ENCODE results near the gene MTLN. TPM values are rescaled to one million over a fixed set of nuclear protein-coding genes. Genes with fewer than 3 reads are reported as not detected.

Gene MTLN
- total and polyA plus RNA-seq, 12 donors: 129 to 848 (median 177) TPM

DNA sequence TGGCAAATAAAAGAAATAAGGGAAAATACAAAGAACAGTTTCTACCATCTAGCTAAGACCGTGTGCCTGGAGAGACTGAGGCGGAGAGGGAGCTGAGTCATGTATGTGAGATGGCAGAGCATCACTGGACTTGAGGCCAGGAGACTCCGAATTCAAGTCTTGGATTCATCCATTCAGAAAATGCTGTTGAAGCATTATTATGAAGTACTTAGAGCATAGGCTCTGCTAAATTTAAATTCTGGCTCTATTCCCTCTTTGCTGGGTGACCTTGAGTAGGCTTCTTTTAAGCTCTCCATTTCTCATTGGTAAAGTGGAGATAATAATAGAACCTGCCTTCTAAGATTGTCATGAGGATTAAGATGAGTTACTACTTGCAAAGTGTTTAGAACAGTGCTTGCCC, 42.2 kb downstream of the MTLN start:
- no peaks in the 10 kb centered on the region for H3K36me3 ChIP-seq
- ATAC-seq (peak in 6 of 8 donors; percentile 38 to 78 (median 68)), DNase-seq (no peak)
- H3K27ac ChIP-seq: no peak overlapping the region
- H3K4me1 ChIP-seq: peaks cover 0 to 14% (median 0%) of the 10 kb centered on the region in 9 donors
- intact Hi-C loops (cut with DNase I): no loop called here
- H3K4me3 ChIP-seq: no peak overlapping the region
- H3K9me3 ChIP-seq: no peaks in the 10 kb centered on the region
- 85 to 88% methylated on average over 3 of the region's 3 CpGs for WGBS, 2 donors
- TF ChIP-seq, protein P1, sequence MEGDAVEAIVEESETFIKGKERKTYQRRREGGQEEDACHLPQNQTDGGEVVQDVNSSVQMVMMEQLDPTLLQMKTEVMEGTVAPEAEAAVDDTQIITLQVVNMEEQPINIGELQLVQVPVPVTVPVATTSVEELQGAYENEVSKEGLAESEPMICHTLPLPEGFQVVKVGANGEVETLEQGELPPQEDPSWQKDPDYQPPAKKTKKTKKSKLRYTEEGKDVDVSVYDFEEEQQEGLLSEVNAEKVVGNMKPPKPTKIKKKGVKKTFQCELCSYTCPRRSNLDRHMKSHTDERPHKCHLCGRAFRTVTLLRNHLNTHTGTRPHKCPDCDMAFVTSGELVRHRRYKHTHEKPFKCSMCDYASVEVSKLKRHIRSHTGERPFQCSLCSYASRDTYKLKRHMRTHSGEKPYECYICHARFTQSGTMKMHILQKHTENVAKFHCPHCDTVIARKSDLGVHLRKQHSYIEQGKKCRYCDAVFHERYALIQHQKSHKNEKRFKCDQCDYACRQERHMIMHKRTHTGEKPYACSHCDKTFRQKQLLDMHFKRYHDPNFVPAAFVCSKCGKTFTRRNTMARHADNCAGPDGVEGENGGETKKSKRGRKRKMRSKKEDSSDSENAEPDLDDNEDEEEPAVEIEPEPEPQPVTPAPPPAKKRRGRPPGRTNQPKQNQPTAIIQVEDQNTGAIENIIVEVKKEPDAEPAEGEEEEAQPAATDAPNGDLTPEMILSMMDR (IDR thresholded peaks at IDR 0.05): no peak
- no peaks in the 10 kb centered on the region for H3K27me3 ChIP-seq

DNA sequence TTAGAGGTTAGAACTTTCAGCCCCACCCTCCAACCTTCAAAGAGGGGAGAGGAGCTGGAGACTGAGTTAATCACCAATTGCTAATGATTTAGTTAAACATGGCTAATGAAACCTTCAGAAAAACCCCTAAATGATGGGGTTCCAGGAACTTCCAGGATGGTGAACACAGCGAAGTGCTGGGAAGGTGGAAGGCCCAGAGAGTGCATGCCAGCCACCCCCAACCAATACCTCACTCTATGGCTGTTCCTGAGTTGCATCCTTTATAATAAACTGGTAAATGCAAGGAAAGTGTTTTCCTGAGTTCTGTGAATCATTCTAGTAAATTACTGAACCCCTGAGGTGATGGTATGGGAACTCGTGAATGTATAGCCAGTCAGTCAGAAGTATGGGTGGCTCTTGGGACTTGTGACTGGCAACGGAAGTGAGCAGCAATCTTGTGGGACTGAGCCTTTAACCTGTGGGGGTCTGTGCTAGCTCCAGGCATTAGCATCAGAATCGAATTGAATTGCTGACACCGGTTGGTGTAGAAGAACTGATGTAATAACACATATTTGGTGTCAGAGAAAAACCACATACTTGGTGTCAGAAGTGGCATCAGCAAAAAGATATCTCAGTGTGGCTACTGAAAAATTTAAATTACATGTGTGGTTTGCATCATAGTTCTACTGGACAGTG, 44.9 kb downstream of the MTLN start:
- Histone ChIP-seq H3K9me3 (no peaks in the 10 kb centered on the region), H3K4me1 (peaks cover 0 to 14% (median 0%) of the 10 kb centered on the region in 9 donors), H3K4me3 (no peak overlapping the region), H3K36me3 (peaks cover 0 to 11% (median 0%) of the 10 kb centered on the region in 9 donors), H3K27ac (no peak overlapping the region), H3K27me3 (no peaks in the 10 kb centered on the region)
- TF ChIP-seq, protein P1 (IDR thresholded peaks at IDR 0.05): no peak
- ATAC-seq (no peak), DNase-seq (no peak)
- intact Hi-C loops (cut with DNase I): no loop called here
- WGBS, 2 donors: 69 to 78% methylated on average over 5 of the region's 5 CpGs

DNA sequence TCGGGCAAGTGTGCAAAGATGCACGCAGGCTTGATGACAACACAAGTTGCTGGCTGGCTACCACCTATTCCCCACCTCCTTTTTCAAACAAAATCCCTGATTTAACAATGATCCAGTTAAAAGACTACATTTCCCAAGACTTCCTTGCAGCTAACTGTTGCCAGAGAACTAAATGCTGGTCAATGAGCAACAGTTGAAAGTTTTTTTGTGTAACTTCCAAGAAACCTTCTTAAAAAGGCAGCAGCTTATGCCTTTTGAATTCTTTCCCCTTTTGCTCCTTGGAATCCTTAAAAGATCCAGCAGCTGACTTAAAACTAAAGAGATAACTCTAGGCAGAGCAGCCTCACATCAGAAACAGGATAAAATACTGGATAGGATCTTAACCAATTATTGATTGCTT, 46.1 kb downstream of the MTLN start:
- Histone ChIP-seq H3K27me3 (no peaks in the 10 kb centered on the region), H3K27ac (no peak overlapping the region), H3K4me3 (no peak overlapping the region), H3K4me1 (peaks cover 0 to 14% (median 0%) of the 10 kb centered on the region in 9 donors), H3K36me3 (peaks cover 0 to 11% (median 0%) of the 10 kb centered on the region in 9 donors), H3K9me3 (no peaks in the 10 kb centered on the region)
- ATAC-seq (no peak), DNase-seq (no peak)
- TF ChIP-seq, protein P1 (IDR thresholded peaks at IDR 0.05): no peak
- intact Hi-C loops (cut with DNase I): no loop called here
- WGBS, 2 donors: 88 to 89% methylated on average over 2 of the region's 2 CpGs

Other genes starting within 250 kb of the MTLN start
- 10 to 100 TPM in 6 of 10 donors, 1 to 10 TPM in 4; 7.2 to 43.6 (median 11.4) TPM for gene MALL, start 96.7 kb downstream of the MTLN start, total RNA-seq
- gene MALL, start 96.7 kb downstream of the MTLN start, polyA plus RNA-seq: 10 to 100 TPM in 1 of 2 donors, 1 to 10 TPM in 1; 6.8 to 15.0 TPM
- gene NPHP1, start 7.5 kb downstream of the MTLN start, total RNA-seq: 1 to 10 TPM; 4.6 to 7.2 (median 6.3) TPM
- gene NPHP1, start 7.5 kb downstream of the MTLN start, polyA plus RNA-seq: 1 to 10 TPM; 4.4 to 9.0 TPM